ENCODE results near the gene SYT17.

Gene SYT17

DNA sequence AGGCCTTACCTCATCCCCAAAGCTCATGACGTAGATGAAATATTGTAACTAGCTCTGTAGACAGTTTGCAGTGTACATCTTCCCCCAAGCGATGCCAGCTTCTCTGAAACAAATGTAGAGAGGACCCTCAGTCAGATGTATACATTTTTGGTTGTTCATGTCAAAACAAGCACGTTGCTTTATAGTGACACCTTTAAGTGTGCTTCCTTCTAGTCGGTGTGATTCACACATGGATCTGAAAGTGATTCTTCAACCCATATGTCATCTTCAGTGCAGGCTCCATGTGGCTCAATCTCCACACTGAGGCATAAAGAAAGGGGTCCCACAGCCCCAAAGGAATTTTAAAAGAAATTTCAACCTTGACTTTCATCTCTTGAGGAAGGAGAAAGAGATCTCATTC is 86.6 kb downstream of the SYT17 start:
- no peak for DNase-seq (ENCODE audit: low spot score)

- DNase-seq (ENCODE audit: low spot score), result no peak
Observed at GRCh38 chr16:19264123-19264673, 96.2 kb downstream of the SYT17 start.

DNA sequence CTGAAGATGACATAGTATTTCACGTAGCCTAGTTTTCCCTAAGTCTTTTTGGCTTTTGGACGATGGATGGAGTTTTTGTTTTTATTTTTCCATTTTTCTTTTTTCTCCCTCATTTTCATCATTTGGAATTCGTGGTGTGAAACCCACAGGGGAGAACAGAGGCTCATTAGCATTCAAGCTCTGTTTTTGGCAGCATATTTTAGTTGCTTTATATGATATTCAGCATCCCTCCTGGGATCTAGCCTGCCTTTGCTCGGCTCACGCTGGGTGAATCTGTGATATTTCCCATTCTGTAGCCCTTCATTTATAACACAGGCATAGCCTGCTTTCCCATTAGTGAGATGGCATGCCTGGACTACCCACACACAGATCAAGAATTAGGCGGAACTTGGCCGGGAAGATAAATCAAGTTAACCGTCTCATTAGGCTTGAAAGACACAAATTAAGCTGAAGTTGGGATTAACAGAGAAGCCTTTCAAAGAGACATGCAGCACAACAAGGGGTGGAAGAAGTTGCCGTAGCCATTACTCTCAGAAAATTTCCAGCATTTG is 97.4 kb downstream of the SYT17 start:
- no peak for DNase-seq (ENCODE audit: low spot score)

- DNase-seq (ENCODE audit: low spot score), result no peak
Observed at GRCh38 chr16:19266774-19267173, 98.7 kb downstream of the SYT17 start.

GRCh38 chr16:19269098-19269497 is 101.1 kb downstream of the SYT17 start:
- DNase-seq (ENCODE audit: low spot score), result no peak

DNA sequence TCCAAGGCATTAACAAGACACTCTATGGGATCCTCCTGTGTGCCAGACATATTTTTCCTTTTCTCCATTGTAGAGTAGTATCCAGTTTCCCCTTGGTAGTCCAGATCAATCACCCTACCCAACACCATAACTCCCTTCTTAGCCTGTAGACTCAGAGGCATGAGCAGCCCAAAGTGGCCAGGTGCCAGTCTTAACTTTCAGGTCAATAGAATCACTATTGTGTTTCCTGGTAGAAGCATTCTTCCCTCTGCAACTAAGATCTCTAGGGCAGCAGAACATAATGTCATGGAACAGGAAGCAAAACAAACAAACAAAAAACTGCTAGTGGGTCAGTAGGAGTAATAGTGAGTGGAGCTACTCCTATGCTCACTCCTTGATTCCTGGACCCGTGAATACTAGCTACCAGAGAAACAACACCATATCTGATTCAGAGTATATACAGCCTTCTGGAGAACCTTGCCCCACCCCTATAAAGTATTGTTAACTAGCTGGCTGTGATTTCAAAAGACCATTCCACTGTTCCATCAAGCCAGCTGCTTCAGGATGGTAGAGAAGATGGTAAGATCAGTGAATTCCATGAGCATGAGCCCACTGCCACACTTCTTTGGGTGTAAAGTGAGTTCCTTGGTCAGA is 106.2 kb downstream of the SYT17 start:
- DNase-seq (ENCODE audit: low spot score), result no peak

GRCh38 chr16:19278403-19278802 is 110.4 kb downstream of the SYT17 start:
- no peak for DNase-seq (ENCODE audit: low spot score)

DNA sequence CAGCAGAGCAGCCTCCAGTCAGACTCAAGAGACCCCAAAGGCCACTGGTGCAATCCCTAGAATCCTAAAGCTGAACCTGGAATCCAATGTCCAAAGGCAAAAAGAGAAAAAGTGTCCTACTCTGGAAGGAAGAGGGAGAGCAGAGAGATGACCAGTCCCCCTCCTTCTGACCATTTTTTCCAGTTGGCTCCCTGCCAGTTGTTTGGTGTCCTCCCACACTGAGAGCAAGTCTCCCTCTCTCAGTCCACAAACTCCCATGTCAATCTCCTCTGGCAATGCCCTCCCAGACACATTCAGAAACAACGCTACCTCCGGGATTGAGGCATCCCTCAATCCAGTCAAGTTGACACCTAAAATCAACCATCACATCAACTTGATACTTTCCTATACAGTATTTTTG is 113.2 kb downstream of the SYT17 start:
- no peak for DNase-seq (ENCODE audit: low spot score)

GRCh38 chr16:19282101-19282500 is 114.1 kb downstream of the SYT17 start:
- no peak for DNase-seq (ENCODE audit: low spot score)

GRCh38 chr16:19283637-19284036 is 115.6 kb downstream of the SYT17 start:
- DNase-seq (ENCODE audit: low spot score), result no peak

DNA sequence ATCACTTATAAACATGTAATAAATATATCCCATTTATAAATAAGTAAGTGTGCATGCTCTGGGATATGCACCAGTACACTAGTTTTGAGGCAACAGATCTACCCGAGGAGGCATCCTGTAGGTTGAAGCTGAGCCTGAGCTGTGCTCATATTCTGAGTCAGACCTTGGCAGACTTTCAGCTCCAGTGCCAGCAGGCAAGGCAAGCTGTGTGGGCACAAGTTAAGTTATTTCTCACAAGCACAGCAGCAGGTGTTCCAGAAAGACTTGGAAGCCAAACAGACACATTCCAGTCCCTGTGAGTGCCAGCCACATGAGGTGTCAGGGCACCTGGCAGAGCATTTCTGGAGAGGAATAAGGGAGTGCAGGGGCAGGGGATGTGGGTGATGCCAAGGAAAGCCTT is 116.2 kb downstream of the SYT17 start:
- DNase-seq (ENCODE audit: low spot score), result no peak

- DNase-seq (ENCODE audit: low spot score), result no peak
Observed at GRCh38 chr16:19285431-19285830, 117.4 kb downstream of the SYT17 start, which contains the start of gene CLEC19A. TSS of gene CLEC19A (plus strand) at chr16:19285731. CDS start at chr16:19285852, 121 bp downstream.

DNA sequence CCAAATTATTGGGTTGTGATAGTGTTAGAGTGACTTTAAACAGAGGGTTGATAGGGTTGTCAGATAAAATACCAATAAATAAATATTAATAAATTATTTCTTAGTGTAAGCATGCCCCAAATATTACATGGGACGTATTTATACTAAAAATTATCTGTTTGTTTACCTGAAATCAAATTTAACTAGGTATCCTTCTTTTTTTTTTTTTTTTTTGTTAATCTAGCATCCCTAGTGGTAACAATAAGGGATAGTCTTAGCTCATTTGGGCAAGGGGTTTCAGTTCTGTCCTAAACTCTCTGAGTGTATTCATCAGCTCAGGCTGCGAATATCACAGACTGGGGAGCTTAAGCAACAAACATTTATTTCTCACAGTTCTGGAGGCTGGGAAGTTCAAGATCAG is 118.8 kb downstream of the SYT17 start:
- DNase-seq (ENCODE audit: low spot score), result no peak

GRCh38 chr16:19287241-19287640 is 119.2 kb downstream of the SYT17 start:
- DNase-seq (ENCODE audit: low spot score), result no peak

GRCh38 chr16:19288872-19289799 is 121.1 kb downstream of the SYT17 start:
- no peak for DNase-seq (ENCODE audit: low spot score)

DNA sequence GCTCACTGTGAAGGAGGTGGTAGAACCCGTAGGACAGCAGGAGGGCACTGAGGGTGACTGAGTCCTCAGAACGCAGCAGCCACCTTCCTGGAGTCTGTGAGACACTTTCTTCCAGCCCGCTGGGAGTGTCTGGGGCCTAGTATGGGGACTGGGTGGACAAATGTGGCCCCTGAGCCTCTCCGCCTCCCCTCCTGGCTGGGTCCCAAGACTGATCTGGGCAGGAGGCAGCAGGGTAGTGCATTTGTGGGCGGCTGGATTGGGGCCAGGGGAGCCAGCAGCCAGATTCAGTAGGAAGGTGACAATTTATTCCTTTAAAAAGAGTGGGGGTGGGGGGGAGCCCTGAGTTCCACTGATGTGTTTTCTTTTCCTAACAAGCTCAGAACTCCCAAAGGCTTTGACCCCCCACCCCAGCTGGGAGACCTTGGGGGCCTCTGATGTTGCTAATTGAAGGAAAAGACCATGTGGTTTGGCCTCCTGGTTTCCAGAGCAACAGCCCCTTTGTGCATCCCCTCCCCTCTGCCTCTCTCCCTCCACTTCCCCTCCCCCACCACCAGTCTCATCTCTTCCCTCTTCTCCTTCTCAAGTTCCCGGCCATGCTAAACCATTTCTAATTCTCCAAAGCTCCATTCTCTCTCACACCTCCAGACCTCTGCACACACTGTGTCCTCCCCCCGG is 121.9 kb downstream of the SYT17 start:
- peak; percentile 36 for DNase-seq (ENCODE audit: low spot score)

DNA sequence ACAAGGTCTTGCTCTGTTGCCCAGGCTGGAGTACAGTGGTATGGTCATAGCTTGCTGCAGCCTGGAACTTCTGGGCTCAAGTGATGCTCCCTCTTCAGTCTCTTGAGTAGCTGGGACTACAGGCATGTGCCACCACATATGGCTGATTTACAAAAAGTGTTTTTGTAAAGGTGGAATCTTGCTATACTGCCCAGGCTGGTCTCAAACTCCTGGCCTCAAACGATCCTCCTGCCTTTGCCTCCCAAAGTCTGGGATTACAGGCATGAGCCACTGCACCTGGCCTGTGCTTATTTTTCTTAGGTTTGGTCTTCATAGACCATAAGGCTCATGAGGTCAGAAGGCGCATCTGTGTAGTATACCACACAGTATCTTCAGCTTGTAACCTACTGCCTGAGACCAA is 122.8 kb downstream of the SYT17 start:
- DNase-seq (ENCODE audit: low spot score), result no peak

DNA sequence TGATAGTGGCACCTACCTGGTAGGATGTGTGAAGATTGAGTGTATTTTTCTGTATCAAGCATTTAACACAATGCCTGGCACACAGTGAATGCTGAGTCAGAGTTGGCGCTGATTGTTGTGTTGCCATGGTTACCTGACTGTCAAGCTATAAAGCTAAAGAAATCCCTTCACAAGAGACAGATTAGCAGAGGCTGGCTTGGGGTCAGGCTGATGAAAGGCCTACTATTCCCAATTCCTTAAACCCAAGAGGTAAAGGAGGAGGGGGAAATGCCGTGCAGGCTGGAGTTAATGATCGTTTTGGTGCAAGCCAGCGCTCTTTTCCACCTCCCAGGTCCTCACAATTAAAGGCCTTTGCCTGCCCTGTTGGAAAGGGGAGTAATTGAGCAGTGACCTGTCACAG is 123.4 kb downstream of the SYT17 start:
- DNase-seq (ENCODE audit: low spot score), result no peak

DNA sequence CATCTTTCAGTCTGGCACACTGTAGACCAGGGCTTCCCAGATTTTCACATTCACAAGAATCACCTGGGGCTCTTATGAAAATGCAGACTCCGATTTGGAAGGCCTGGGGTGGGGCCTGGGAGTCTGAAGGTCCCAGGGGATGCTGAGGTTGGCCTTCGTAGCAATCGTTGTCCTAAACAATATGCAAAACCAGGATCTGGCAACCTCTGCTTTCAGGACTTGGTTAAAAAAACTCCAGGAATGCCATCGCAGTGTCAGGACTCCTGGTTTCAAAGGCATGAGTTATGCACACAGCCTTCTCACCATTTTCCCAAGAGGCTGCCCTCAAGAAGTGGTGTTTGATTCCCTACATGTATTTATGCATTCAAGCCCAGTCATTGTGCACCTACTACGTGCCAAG is 124.1 kb downstream of the SYT17 start:
- no peak for DNase-seq (ENCODE audit: low spot score)

DNA sequence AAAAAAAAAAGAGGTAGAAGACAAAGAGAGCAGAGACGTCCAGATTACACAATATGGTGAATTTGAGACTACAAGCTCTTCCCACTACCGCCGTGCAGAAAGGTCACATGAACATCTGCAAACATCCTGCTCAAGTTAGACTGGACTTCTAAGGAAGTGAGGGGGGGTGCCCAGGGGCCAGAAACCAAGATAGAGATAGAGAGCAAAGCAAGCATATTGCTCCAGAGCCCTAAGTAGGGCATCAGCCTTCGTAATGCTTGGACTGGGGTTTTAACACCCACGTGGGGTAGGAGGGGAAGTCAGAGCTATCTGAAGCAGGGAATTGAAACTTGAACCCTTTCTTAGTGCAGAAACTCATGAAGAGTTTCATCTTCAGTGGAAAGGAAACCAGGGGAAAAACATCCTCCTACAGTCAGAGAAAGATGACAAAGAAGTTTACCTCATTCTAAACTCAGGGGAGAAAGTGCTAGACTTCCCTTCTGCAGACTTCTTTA is 126.2 kb downstream of the SYT17 start:
- DNase-seq (ENCODE audit: low spot score), result no peak

DNA sequence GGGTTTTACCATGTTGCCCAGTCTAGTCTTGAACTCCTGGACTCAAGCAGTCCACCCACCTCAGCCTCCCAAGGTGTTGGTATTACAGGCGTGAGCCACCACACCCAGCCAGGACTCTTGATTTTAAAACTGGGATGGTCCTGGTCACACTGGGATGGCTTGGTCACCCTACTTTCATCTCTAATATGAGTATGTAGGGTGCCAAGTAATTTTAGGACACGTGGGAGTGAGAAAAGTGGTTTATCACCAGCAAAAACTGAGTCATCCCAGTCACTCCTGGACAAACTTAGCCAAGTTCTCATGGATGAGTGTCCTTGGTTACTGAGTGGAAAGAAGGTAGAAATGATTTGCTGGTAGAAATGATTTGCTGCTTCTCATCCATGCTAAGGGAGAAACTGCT is 127.4 kb downstream of the SYT17 start:
- DNase-seq (ENCODE audit: low spot score), result no peak

- DNase-seq (ENCODE audit: low spot score), result no peak
Observed at GRCh38 chr16:19297454-19297853, 129.4 kb downstream of the SYT17 start.

All from SK-N-DZ (cell line).